HG02852 (cell line): ENCODE measurements around the gene RBM28.

Source experiments
- ATAC-seq: cut with Tn5 transposase; IDR thresholded peaks from one replicate; pipeline ENCODE4 v1.9.1; 2021; ENCODE audit warnings: mild to moderate bottlenecking, moderate library complexity; ENCODE audit not compliant: unreplicated experiment

The RBM28 gene

GRCh38 chr7:128373606-128374005 is 29.9 kb upstream of the RBM28 start:
- no peak for ATAC-seq

GRCh38 chr7:128370491-128370890 is 26.8 kb upstream of the RBM28 start:
- ATAC-seq = no peak

DNA sequence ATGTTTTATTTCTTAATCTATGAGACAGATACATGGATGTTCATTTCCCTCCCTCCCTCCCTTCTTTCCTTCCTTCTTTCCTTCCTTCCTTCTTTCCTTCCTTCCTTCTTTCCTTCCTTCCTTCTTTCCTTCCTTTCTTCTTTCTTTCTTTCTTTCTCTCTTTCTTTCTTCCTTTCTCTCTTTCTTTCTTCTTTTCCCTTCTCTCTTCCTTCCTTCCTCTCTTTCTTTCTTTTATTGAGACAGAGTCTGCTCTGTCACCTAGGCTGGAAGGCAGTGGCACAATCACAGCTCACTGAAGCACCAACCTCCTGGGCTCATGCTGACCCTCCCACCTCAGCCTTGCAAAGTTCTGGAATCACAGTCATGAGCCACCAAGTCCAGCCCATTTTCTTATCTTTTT is 23.3 kb upstream of the RBM28 start:
- no peak for ATAC-seq

GRCh38 chr7:128366300-128366699 is 22.6 kb upstream of the RBM28 start:
- no peak for ATAC-seq

GRCh38 chr7:128365432-128365831 is 21.7 kb upstream of the RBM28 start:
- no peak for ATAC-seq

GRCh38 chr7:128364166-128364870 is 20.6 kb upstream of the RBM28 start:
- ATAC-seq = no peak

DNA sequence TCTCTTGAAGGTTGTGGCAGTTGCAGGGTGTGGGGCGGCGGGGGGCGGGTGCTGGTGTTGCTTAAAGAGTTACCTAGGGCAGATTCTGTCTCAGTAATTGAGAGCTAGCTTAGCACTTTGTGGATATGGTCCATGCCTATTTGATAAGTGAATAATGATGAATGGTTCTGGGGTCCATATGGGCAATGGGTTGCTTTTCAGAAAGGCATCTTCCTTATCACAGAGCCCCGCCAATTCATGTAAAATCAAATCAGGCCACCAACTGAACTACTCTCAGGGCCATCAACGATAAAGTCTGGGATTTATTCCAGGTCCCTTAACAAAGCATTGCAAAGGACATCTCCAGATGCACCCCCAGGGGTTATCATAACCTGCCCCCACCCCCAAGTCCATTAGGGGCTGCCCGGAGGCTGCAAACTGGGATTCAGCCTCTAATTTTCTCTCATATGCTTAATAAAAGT is 19.6 kb upstream of the RBM28 start:
- no peak for ATAC-seq

DNA sequence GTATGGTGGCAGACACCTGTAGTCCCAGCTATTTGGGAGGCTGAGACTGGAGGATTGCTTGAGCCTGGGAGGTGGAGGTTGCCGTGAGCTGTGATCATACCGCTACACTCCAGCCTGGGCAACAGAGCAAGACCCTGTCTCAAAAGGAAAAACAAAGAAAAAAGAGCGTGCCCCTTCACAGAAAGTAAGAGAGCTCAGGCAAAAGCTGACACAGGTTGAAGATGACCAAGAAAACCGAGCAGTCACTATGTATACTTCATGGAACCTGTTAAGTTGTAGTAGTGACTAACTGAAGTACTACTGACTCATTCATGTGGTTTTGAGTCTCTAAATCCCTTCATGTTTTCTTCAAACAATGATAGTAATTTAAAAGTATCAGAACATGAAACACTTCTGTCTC is 19.0 kb upstream of the RBM28 start:
- ATAC-seq = no peak

DNA sequence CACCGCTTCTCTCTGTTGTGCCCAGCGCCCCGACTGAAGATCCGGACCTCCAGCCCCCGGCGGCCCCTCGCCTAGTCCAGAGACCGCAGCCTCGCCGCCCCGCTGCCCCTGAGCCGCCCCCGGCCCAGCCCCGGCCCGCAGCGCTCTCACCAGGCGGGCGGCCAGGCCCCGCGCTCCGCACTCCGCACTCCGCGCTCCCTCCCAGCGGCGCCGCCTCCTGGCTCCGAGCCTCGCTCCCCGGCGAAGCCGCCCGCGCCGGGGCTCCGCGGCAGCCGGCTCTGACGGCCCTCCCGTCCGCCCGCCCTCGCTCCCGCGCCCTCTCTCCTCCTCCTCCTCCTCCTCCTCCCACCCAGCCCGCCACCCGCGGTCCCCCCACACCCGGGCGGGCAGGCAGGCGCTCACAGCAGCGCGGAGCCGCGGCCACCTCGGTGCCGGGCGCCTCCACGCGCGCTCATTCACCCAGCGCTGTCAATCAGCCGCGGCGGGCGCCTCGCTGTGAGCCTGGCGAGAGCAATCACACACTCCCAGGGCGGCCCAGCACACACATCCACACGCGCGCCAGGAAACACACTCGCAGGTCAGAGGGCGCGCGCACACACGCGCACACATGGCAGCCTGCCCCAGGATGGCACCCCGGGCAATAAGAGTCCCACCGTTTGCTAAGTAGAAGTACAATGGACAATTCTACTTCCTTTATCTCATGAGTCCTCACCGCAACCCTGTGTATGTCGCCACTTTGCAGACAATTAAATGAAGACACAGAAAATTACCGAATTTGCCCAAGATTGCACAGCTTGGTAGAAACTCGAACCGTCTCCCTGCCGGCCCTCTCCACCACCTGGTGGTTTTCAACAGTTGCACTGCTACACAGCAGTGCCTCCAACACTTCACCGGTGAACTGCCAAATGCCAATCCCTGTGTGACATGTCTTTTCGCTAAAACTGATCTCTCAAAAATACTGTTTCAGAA is 18.0 kb upstream of the RBM28 start, which contains the start of gene PRRT4:
Gene PRRT4 (minus strand): TSS at position 280 of the 969 bp plus-strand sequence.
- no peak for ATAC-seq

DNA sequence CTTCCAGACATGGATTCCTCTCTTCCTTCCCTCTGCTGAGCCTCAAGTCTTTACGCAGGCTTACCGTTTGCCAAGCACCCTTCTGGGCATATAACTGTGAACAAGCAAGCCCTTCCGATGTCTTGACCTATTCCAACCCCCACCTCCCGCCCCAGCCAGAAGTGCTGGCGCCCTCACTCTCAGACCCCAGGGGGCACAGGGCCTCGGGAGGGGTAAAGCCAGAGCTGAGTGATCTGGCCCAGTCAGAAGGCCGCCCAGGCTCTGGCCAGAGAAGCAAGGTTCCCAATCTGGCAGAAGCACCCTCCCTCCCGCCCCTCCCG is 16.6 kb upstream of the RBM28 start:
- no peak for ATAC-seq

DNA sequence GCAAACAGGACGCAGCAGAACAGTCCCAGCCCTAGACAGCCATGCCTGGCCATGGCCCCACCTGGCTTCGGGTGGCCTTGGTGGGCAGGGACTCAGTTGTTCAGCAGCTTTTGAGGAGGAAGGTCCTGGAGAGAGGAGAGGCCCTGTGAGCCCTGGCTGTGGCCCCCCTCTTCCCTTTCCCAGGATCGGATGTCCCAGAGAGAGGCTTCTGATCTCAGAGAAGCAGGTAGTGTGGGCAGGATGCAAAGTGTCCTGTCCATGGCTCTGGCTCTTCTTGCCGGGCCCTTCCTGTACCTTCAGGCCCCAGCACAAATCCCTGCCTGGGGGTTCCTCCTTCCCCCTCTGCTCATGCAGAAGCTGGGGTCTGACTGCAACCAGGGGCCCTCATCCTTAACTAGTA is 16.2 kb upstream of the RBM28 start:
- no peak for ATAC-seq

DNA sequence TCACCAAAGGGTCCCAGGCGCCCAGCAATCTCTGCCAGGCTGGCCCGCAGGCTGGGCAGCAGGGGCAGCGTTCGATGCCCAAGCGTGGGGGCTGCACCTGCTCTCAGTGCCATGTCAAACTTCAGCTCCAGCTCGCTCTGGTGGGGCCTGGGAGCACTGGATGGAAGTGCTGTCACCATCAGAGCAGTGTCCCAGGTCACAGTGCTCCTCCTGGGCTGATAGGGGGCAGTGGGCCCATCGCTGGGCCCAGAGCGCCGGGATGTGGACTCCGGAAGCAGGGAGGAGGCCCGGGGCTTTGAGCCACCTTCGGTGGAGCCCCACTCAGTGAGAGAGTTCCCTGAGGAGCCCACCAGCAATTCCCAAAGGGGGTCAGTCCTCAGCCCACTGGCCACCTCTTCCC is 15.6 kb upstream of the RBM28 start:
- ATAC-seq = no peak

GRCh38 chr7:128358233-128358632 is 14.5 kb upstream of the RBM28 start:
- ATAC-seq = no peak

DNA sequence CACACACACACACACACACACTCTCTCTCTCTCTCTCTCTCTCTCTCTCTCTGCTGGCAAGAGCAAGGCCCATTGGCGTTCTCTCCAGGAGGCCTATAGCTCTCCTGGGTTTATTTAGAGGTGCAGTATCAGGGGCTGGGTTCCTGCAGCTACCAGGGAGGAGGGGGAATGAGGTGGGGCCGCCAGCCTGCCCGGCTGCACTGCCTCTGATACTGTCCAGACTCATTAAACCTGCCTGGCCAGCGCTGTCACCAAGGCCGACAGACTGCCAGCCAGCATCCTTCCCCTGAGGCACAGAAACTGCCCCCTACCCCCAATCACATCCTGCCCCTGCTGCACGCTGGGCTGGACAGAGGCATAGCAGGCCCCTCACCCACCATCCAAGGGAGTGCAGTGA is 13.5 kb upstream of the RBM28 start:
- no peak for ATAC-seq

DNA sequence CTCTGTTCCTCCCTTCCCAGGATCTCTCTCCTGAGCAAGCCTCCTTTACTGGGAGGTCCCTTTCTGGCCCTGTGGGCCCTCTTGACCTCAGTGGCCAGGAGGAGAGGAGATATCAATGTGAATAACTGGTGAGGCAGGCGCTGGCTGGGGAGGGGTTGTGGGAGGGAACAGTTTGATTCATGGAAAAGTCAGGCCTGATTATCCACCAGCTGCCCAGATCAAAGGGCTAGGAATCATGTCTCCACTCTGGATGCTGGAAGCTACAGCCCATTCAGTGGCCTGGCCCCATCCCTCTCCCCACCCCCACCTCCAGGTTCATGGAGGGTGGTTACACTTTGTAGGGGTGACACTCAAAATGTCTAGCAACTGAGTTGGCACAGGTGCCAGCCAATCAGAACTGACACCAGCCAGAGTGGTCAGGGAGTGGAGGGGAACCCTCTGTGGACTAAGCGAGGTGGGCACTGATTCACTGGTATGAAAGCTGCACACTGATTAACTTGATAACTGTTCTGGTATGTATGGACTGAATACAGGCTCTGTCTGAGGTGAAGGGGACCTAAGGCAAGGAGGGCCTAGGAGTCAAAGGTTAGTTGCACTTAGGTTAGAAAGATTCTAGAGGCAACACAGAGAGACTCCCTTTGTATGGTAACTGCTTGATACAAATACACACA is 13.0 kb upstream of the RBM28 start:
- no peak for ATAC-seq

GRCh38 chr7:128353610-128354009 is 9.9 kb upstream of the RBM28 start:
- ATAC-seq = no peak

GRCh38 chr7:128353189-128353588 is 9.5 kb upstream of the RBM28 start:
- ATAC-seq = no peak

DNA sequence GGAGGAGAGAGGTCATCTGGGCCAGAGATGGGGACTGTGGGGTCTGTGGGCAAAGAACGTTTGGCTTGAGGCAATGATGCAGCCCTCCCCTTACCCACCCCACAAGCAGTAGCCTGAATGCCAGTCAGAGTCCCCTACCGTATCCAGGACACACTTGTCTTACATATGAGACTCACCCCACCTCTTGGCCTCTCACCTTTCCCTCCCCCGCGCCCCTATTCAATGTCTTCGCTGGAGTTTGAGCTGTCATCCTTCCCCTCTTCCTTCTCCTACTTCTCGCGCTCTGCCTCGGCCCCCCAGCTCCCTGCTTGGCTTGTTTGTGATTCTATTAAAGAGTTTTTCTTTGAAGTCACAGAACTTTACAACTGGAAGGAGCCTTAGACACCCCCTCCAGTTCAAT is 8.9 kb upstream of the RBM28 start:
- no peak for ATAC-seq

DNA sequence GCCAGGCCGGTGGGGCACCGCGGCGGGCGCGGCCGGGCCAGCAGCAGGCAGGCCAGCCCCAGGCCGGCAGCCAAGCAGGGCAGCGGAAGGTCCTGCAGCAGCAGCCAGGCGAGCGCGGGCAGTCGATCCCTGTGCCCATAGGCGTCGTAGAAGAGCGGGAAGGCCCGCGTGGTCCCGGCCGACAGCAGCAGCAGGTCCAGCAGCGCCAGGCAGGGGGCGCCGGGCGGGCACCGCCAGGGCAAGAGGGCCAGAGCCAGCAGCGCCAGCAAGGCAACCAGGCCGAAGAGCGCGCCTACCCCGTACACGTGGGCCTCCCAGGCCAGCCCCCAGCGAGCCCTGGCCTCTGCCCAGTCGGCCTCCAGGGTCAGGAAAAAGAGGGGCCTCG is 8.4 kb upstream of the RBM28 start:
- no peak for ATAC-seq

GRCh38 chr7:128351296-128352152 is 7.8 kb upstream of the RBM28 start:
- no peak for ATAC-seq
